BJ (cell line): ENCODE data around the gene ZNF75A. TPM values are rescaled to one million over a fixed set of nuclear protein-coding genes. Genes with fewer than 3 reads are reported as not detected.

Source experiments
- CTCF ChIA-PET: fragments of 350-600 bp; formaldehyde crosslinking; extraction: SDS; loops from one replicate; lab custom pipeline; 2021; ENCODE audit warnings: antibody characterized with exemption, inconsistent platforms; lab: Yijun Ruan, JAX
- POLR2A ChIA-PET: fragments of 300-600 bp; sonication (Branson Sonifier 250); formaldehyde crosslinking; extraction: SDS; loops from one replicate; lab custom pipeline; 2021; ENCODE audit warnings: antibody characterized with exemption; lab: Charles Lee
- DNase-seq: peaks from one replicate; pipeline ENCODE4 v3.0.0-alpha.2; 2011; ENCODE audit warnings: low read depth
- H3K27me3 ChIP-seq: 2 replicates; pipeline ENCODE4 v1.6.0; 2011; ENCODE audit warnings: low read length; ENCODE audit not compliant: control insufficient read depth, insufficient read depth
- H3K36me3 ChIP-seq: 2 replicates; pipeline ENCODE4 v1.5.1; 2011; ENCODE audit warnings: low read length; ENCODE audit not compliant: control insufficient read depth, insufficient read depth
- H3K4me3 ChIP-seq: 2 replicates; pipeline ENCODE4 v1.5.1; 2011; ENCODE audit warnings: low read depth, mild to moderate bottlenecking, control low read depth, low read length
- CTCF ChIP-seq: IDR thresholded peaks from 2 replicates; pipeline ENCODE4 v1.5.1; 2011; ENCODE audit warnings: low read depth, mild to moderate bottlenecking, control low read depth, inconsistent platforms, low read length, moderate library complexity; ENCODE audit not compliant: insufficient read depth
- polyA plus RNA-seq: library from polyadenylated mRNA; depleted of rRNA; stranded (reverse); fragments of >200 nt; gene quantifications from 2 replicates; pipeline ENCODE4 v1.2.3, GENCODE V29; 2011

The ZNF75A gene
- polyA plus RNA-seq, 1 experiment, result 9.6 TPM

- Histone ChIP-seq H3K27me3 (no peaks in the 10 kb centered on the region), H3K36me3 (peaks cover 11% of the 10 kb centered on the region), H3K4me3 (no peak overlapping the region)
- ChIA-PET CTCF (no interaction called here), POLR2A (no interaction called here)
- TF ChIP-seq CTCF, result no peak
- no peak for DNase-seq
Measured at GRCh38 chr16:3311496-3311895, 6.2 kb downstream of the ZNF75A start.

- CTCF ChIA-PET, result no interaction called here
- POLR2A ChIA-PET, result no interaction called here
- no peak for TF ChIP-seq CTCF
- no peak for DNase-seq
- Histone ChIP-seq H3K36me3 (peaks cover 10% of the 10 kb centered on the region), H3K27me3 (no peaks in the 10 kb centered on the region), H3K4me3 (no peak overlapping the region)
Measured at GRCh38 chr16:3317315-3317999, 12.2 kb downstream of the ZNF75A start.

- POLR2A ChIA-PET, result no interaction called here
- no peak for TF ChIP-seq CTCF
- H3K4me3 ChIP-seq, result no peak overlapping the region
- DNase-seq, result no peak
- H3K27me3 ChIP-seq, result no peaks in the 10 kb centered on the region
- H3K36me3 ChIP-seq, result peaks cover 3% of the 10 kb centered on the region; the same call in 1 of the 2 replicates
- CTCF ChIA-PET, result no interaction called here
Measured at GRCh38 chr16:3321816-3322215, 16.5 kb downstream of the ZNF75A start.

GRCh38 chr16:3327514-3327913, 22.2 kb downstream of the ZNF75A start:
- TF ChIP-seq CTCF, result no peak

GRCh38 chr16:3328104-3328503, 22.8 kb downstream of the ZNF75A start:
- no peaks in the 10 kb centered on the region for H3K27me3 ChIP-seq
- CTCF ChIA-PET, result no interaction called here
- no peak overlapping the region for H3K4me3 ChIP-seq
- POLR2A ChIA-PET, result no interaction called here
- no peak for DNase-seq
- H3K36me3 ChIP-seq, result no peaks in the 10 kb centered on the region
- TF ChIP-seq CTCF, result no peak

More at GRCh38 chr16:3327514-3327913, 22.2 kb downstream of the ZNF75A start:
- ChIA-PET POLR2A (no interaction called here), CTCF (no interaction called here)
- no peak overlapping the region for H3K4me3 ChIP-seq
- no peak for DNase-seq
- no peaks in the 10 kb centered on the region for H3K36me3 ChIP-seq
- no peaks in the 10 kb centered on the region for H3K27me3 ChIP-seq
